ENCODE data around the gene CPA5.
"Not testable (repeated sequence)": the region's sequence is repeated elsewhere in the genome, so short reads cannot be mapped to it uniquely, and the experiment has no call there.

The CPA5 gene, protein sequence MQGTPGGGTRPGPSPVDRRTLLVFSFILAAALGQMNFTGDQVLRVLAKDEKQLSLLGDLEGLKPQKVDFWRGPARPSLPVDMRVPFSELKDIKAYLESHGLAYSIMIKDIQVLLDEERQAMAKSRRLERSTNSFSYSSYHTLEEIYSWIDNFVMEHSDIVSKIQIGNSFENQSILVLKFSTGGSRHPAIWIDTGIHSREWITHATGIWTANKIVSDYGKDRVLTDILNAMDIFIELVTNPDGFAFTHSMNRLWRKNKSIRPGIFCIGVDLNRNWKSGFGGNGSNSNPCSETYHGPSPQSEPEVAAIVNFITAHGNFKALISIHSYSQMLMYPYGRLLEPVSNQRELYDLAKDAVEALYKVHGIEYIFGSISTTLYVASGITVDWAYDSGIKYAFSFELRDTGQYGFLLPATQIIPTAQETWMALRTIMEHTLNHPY

DNA sequence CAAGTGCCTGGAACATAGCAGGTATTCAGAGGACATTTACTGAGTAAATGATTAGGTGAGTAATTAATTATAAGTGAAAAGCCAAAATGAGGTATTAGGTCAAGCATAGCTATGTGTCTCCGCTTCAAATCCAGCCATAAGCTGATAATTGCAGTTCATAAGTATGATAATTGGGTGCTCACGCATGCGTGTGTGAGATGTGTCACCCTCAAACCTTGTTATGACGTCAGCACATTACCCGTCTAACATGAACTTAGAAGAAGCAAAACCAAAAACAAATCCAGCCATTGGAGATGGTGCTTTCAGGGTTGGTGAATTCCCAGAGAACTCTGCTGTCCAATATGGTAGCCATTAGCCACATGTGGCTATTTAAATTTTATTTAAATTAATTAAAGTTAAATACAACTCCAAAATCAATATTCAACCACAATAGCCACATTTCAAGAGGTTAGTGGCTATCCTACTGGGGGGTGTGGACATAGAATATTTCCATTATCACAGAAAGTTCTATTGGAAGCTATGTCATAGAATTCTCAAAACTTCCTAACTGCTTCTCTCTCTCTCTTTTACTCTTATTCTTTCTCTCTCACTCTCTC, at the start of gene CPA5:
Gene CPA5 (plus strand): TSS at position 546 of the 596 bp plus-strand sequence. CDS start 1,670 bp downstream, outside the sequence.
- no peak for DNase-seq

DNA sequence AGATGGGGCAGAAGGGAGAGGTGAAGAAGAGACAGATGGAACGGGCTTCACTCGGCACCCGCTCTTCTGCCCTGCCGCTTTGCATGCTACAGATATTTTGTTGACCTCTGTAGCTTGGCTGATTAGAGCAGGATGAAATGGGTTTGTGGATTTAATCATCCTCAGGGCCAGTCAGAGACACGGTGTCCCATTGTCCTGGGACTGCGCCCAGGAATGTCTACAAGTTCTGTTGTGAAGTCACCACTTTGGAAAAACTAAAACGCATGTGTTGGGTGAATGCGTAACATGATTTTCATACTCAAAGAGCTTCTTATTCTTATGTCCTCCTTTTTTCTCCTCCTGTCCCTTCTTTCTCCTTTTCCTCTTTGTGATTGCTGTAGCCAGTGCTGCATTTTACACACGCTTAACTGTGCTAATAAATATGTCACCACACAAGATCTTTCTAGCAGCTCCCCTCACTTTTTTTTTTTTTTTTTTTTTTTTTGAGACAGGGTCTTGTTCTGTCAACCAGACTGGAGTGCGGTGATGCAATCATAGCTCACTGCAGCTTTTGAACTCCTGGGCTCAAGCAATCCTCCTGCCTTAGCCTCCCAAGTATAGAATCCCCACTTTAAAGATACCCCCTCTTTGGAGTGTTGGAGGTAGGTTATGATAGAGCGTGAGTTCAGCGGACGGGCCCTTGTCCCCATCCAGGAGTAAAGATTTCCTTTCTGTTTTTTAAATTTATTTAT, 48.2 kb upstream of the CPA5 start:
- DNase-seq: no peak

DNA sequence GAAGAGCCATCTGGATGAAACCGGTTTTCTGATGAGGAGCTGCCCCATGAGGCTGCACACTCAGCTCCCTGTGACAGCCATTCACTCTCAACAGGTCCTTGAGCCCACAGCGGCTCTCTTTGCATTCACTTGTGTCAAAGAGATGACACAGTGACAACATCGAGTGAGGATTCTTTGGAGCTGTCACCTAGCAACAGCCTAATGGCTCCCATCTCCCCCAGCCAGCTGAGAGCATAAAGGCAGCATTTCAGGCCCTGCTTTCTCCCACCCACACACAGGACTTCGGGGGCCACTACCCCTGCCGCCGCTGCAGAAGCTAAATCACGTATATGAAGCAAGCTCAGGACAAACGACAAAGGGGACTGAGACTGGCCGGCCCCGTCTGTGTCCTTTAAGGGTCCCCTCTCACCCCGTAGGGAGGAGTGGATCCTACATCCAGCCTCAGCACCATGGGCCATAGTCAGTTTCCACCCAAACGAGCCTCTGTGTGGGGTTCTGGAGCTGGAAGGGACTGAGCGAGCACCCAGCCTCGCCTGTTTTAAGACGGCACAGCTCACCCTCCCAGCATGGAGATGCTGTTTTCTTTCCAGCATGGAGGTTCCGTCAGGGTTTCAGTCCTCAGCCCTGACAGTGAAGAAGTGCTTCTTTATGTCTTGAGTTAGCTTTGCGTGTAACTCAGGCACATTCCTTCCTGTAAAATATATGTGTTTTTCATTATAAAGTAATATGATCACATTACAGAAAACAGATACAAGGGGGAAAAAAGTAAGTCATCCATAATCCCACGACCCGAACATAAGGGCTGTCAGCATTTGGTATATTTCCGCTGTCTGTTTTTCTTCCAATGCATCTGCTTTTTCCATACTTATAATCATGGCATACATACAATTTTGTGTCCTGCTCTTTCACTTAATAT, 46.7 kb upstream of the CPA5 start:
- no peak for DNase-seq

DNA sequence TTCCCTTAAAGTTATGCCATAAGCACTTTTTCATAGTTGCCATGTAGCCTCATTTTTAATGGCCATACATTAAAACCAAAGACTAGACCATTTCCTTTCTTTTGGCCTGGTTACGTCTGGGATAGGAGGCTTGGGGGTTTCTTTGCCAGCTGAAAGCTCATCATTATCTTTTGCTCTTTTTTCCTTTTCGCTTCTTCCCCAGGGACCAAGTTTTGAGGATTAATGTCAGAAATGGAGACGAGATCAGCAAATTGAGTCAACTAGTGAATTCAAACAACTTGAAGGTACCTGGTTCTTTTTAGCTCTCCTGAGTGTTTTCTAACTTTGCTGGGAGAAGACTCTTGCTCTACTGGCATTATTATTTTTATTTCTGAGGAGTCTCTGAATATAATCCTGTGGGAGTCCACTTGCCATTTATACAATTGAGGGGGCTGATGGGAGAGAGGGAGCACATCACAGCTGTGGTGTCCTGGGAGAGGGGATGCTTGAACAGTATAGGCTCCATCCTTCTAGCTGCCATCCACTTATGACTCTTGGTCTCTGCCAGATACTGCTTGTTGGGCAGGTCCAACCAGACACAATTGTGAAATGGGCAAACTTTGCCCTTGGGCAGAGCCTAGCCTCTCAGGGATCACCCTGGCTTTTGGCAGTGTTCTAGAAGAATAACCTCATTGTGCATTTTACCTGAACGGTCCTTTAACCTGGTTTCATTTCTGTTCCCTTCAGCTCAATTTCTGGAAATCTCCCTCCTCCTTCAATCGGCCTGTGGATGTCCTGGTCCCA, 45.9 kb upstream of the CPA5 start:
- DNase-seq: no peak

DNA sequence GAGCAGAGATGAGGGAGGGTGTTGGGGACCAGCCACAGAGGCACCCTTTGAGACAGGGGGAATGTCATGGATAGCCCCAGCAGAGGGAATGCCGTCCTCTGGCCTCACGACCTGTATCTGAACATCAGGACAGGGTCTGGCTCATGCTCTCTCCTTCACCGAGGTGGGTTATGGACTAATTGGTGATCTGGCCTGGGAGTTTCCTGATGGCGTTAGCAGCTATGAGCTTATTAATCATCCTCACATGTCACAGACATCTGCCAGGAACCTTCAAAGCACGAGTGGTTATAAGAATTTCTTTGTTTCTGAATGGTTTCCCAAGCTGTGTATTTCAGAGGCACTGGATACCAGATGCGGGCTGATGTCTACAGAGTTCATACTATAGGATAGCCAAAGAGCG, 44.8 kb upstream of the CPA5 start:
- DNase-seq: no peak

DNA sequence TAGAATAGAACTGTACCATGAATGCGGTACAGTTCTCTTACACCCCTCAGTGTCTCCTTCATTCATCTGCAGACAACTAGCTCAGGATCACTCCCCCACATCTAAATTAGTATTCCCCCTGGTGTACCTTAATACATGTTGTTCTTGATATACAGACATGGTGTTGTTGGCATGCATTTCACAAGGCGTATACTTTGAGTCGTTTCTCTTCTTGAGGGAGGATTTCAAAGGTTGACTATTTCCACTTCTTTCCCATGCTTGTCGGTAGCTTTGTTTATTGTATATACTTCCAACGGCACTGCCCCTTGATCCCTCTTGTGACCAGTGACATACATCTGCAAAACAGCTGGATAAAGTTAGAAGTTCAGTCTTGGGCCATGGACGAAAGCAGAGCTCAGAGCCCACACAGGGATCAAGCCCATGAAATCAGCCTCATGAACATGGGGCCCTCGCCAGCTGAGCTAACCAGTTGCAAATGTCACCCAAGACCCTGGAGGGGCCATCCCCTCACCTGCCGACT, 43.1 kb upstream of the CPA5 start:
- no peak for DNase-seq

DNA sequence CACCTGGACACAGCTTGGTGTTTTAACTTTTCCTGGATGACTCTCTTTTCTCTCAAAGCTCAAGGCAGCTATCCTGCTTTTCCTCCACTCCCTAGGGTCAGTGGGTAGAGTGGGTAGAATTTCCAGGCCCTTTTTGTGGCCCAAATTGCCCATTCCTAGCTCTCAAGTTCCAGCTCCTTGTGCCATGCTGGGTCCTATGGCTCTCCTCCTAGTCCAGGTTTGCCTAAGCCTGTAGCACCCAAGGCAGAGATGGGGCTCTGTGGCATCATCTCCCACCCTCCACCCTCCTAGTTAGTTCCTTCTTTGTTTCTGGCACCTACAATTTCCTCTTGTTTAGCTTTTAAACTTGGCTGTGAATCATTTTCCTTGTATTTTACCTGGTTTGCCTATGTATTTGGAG, 42.0 kb upstream of the CPA5 start:
- no peak for DNase-seq

DNA sequence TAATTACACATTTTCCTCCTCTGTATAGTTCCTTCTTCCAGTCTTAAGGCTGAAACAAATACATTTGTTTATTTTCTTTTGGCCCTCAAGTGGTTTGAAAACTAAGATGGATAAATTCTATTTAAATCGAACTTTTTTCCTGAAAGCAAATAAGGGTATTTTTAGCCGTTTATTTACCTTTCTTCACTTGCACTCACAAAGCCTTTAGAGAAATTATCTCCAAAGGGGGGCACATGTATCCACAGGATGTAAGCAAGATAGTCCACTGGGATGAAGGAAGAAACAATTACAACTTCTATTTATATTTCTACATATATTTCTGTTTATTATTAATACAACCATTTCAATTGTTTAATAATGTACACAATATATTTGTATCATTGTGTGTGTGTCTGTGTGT, 41.5 kb upstream of the CPA5 start:
- DNase-seq: no peak

DNA sequence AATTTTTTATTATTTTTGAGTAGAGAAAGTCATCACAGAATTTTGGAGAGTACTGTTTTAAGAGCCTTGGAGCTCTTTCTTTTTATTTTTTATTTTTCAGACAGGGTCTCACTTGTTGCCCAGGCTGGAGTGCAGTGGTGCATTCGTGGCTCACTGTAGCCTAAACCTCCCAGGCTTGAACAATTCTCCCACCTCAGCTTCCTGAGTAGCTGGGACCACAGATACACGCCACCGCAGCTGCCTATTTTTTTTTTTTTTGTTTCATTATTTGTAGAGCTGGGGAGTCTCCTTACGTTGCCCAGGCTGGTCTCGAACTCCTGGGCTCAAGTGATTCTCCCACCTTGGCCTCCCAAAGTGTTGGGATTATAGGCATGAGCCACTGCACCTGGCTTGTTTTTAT, 41.1 kb upstream of the CPA5 start:
- DNase-seq: no peak

DNA sequence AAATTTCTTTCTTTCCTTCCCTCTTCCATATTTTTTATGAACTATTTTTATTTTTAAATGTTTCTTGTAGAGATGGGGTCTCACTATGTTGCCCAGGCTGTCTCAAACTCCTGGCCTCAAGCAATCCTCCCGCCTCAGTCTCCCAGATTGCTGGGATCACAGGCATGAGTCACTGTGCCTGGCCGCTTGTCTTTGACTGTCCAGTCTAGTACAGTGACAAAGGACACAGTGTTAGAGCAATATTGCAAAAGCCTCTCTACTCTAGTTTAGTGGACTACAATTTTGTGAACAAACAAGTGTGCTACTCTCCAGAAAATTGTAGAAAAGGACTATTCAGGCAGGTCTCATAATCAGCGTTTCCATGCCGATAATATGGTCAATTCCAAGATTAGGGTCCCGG, 40.6 kb upstream of the CPA5 start:
- DNase-seq: no peak

DNA sequence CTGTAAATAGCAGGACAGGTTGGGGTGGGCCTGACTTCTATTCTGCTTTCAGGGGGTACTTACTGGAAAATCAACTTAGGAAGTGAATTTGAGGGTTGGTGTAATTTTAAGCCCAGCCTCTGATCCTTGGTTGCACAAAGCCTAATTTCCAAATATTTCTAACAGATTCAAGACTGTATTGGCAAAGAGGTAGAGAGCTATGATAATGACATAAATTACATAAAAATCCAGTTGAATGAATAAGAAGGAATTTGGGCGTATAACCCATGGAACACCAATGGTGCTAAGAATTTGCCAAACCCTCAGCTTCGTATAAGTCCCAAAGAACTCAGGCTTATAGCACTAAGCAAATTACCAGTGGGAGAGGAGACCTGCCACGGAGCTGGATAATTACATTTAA, 39.7 kb upstream of the CPA5 start:
- DNase-seq: no peak

DNA sequence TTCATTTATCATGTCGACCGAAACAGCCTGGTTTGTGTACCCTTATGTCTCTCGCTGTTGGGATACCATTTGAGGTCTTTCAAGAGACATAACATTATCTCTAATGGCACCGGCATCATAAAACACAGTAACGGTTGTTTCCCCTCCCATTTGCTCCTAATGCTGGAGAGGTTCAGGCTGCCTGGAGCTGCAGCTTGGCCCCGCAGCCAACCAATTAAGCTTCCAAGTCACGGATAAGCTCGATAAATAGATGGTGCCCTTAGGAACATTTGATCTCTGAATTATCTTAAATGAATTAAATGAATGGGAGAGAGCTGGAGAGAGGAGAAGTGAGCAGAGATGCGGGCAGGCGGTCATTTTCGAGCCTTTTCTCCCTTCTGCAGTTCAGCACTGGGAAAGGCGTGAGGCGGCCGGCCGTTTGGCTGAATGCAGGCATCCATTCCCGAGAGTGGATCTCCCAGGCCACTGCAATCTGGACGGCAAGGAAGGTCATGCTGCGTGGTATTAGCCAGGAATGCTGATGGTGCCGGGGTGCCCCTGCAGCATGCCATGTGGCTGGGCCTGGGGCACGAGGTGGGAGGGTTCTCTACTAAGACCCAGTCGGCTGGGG, 39.1 kb upstream of the CPA5 start:
- no peak for DNase-seq

DNA sequence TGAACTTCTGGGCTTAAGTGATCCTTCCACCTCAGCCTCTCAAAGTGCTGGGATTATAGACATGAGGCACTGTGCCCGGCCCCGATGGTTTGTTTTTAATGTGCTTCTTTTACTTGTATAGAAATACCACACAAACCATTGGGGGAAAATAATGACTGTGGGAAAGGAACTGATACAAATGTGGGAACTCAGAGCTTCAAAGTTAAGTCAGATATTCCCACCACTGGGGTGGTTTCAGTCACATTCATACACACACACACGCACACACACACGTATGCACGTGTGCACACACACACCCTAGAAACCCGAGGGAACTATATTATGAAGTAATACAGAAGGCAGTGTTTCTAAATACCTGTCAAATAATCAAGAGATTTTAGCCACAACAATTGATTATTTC, 34.6 kb upstream of the CPA5 start:
- DNase-seq: no peak

DNA sequence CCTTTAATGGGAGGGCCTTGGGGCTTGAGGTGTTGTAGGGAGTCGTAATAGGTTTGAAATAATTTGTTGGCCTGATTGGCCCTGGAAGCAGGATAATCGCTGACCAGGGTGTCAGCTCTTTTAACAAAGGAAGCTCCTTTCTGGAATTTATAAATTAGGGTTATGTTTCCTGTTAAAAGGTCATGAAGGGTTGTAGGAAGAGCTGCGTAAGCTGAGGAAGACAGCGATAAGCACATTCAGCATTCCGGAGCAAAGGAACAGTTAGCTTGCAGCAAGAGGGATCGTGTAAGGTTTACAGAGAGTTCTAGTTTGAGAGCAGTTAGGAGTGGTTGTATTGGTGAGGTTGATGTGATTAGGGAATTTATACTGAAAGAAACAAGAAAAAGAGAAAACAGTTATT, 30.3 kb upstream of the CPA5 start:
- no peak for DNase-seq

DNA sequence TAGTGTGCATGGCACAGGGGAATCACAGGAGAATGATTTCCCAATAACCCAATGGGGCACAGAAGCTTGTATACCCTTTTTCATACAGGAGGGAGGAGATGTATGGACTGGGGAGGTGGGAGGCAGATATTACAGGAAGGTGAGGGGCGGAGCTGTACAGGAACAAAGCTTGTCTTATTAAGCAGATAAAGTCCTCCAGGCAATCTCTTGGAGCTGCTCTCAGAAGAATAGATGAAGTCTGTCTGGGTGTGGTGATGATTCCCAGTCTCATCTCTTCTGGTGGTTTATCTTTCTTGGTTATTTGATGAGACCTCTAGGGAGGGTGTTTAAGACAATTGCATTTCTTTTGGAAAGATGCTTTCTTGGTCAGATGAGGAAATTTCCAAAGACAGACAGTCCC, 25.1 kb upstream of the CPA5 start:
- DNase-seq: no peak

DNA sequence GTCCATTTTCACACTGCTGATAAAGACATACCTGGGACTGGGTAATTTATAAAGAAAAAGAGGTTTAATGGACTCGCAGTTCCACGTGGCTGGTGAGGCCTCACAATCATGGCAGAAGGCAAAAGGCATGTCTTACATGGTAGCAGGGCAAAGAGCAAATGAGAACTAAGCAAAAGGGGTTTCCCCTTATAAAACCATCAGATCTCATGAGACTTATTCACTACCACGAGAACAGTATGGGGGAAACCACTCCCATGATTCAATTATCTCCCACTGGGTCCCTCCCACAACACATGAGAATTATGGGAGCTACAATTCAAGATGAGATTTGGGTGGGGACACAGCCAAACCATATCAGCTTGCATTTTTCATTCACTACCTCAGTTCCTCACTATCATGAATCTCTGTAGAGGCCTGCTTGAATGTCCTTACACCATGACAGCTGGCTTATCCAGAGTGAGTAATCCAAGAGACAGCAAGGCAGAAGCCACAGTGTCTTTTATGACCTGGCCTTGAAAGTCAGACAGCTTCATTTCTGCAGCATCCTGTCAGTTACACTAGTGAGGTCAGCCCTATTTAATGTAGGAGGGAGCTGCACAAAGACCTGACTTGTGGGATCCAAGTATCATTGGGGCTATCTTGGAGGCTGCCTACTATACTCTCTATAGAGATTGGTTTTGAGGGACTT, 22.9 kb upstream of the CPA5 start:
- not testable (repeated sequence) for DNase-seq

DNA sequence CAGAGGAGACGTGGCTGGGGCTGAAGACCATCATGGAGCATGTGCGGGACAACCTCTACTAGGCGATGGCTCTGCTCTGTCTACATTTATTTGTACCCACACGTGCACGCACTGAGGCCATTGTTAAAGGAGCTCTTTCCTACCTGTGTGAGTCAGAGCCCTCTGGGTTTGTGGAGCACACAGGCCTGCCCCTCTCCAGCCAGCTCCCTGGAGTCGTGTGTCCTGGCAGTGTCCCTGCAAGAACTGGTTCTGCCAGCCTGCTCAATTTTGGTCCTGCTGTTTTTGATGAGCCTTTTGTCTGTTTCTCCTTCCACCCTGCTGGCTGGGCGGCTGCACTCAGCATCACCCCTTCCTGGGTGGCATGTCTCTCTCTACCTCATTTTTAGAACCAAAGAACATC, 22.0 kb upstream of the CPA5 start:
- no peak for DNase-seq

DNA sequence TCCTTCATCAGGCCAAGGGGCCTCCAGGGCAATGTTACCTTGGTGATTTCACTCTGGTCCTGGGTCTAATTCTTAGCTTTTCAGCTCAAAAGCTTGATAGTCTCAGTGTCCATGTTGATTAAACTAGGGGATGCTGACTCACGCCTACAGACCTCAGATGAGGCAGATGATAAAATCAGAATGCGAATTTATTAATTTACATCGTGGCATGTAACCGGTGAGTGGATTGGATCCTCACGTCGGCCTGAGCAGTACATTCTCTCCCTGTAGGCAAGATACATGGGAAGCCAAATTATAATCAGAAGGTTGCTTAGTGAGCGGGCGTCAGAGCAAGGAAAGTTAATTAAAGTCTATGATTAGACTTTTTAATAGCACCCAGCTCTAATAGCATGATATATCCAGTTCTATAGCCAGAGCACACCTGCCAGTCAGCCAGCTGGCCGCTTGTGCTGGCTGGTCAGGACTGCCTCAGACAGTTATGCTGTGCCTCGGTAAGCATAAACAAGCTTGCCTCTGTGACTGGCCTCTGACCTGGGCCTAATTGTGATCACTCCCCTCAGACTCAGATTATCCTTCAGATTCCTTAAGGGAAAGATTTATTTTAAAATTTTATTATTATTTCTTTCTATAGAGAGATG, 20.2 kb upstream of the CPA5 start:
- no peak for DNase-seq

DNA sequence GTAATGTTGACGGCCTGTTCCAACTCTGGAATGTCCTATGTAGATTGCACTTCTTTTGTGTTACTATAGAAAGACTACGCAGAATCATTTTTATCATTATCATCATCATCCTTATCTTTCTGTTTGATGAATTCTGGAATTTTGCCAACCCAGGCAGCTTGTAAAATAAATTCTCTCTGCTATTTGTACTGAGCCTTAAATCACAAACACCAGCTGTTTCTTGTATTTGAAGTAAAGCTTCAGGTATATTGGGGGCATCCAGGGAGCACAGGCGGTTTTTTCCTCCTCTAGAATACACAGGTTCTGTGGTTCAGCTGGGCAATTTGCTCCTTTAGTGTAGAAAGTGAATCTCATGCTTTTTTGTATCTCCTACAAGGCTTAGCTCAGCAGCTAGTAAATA, 14.9 kb upstream of the CPA5 start:
- no peak for DNase-seq
